Hepatic stellate cell (primary cell): Measurements from ENCODE around the gene CPSF7.

Source experiments
- DNase-seq: peaks from one replicate; pipeline ENCODE4 v3.0.0; 2011; ENCODE audit warnings: low spot score

CPSF7 gene

GRCh38 chr11:61357233-61357893 lies 72.4 kb downstream of the CPSF7 start:
- DNase-seq: no peak

- no peak for DNase-seq
Measured at GRCh38 chr11:61356706-61357105, 73.1 kb downstream of the CPSF7 start.

- DNase-seq: no peak
Measured at GRCh38 chr11:61354208-61354607, 75.6 kb downstream of the CPSF7 start.

- DNase-seq: no peak
Measured at GRCh38 chr11:61353131-61354067, 76.4 kb downstream of the CPSF7 start.
